H1 (cell line): ENCODE results near the gene MPPE1. TPM values are rescaled to one million over a fixed set of nuclear protein-coding genes. Genes with fewer than 3 reads are reported as not detected.

Source experiments
- CBX5 ChIP-seq: fragments of 300-800, 300-1000 bp; sonication (generic); IDR thresholded peaks from 2 replicates; pipeline ENCODE4 v1.7.1; 2016; ENCODE audit warnings: antibody characterized with exemption, low read length, low read depth
- CBX8 ChIP-seq: fragments of 300-800, 300-1000 bp; sonication (generic); IDR thresholded peaks from 2 replicates; pipeline ENCODE4 v1.7.1; 2016; ENCODE audit warnings: low read depth, low read length, borderline replicate concordance
- CTCF ChIP-seq, 3 experiments: IDR thresholded peaks; 1 replicate in 2 of 3; 2 replicates in 1 of 3; pipeline versions ENCODE4 v1.5.1 to v1.6.1; 2011; ENCODE audit warnings: low read length in 3 of 3, mild to moderate bottlenecking in 3 of 3, inconsistent platforms in 2 of 3, low read depth in 1 of 3, moderate library complexity in 1 of 3; ENCODE audit not compliant: insufficient read depth in 1 of 3; ENCODE audit errors: control extremely low read depth in 1 of 3
- EZH2 ChIP-seq: fragments of 200-600 bp; sonication (generic); IDR thresholded peaks from 2 replicates; pipeline ENCODE4 v1.7.1; 2012; ENCODE audit warnings: low read depth, mild to moderate bottlenecking, moderate library complexity, low read length, inconsistent platforms; ENCODE audit not compliant: severe bottlenecking
- FOSL1 ChIP-seq: IDR thresholded peaks from 2 replicates; pipeline ENCODE4 v1.6.1; 2011; ENCODE audit warnings: mild to moderate bottlenecking, low read depth, low read length, moderate library complexity; ENCODE audit not compliant: insufficient read depth
- GTF2F1 ChIP-seq: IDR thresholded peaks from 2 replicates; pipeline ENCODE4 v1.6.1; 2012; ENCODE audit warnings: low read depth, low read length, improper control_type of control experiment, borderline replicate concordance
- HDAC2 ChIP-seq, 2 experiments: fragments of 300-600 bp in 1 of 2; sonication (generic) in 1 of 2; IDR thresholded peaks; 2 replicates each; pipeline ENCODE4 v1.6.1; 2011 to 2012; ENCODE audit warnings: low read depth in 2 of 2, low read length in 2 of 2, mild to moderate bottlenecking in 2 of 2, moderate library complexity in 2 of 2, borderline replicate concordance in 1 of 2, inconsistent platforms in 1 of 2
- HDAC6 ChIP-seq: IDR thresholded peaks from one replicate; pipeline ENCODE4 v1.7.1; 2012; ENCODE audit warnings: low read depth, mild to moderate bottlenecking, inconsistent platforms, low read length, moderate library complexity
- JUND ChIP-seq: IDR thresholded peaks from 2 replicates; pipeline ENCODE4 v1.6.1; 2011; ENCODE audit warnings: mild to moderate bottlenecking, improper control_type of control experiment, low read length
- KDM5A ChIP-seq: fragments of 200-600 bp; IDR thresholded peaks from 2 replicates; pipeline ENCODE4 v1.7.1; 2012; ENCODE audit warnings: mild to moderate bottlenecking, low read length, inconsistent platforms, mixed read lengths
- RAD21 ChIP-seq, 2 experiments: IDR thresholded peaks in 1 of 2; conservative IDR thresholded peaks in 1 of 2; 2 replicates each; pipeline ENCODE4 v1.6.1; 2011; ENCODE audit warnings: low read depth in 2 of 2, low read length in 2 of 2, improper control_type of control experiment in 1 of 2, inconsistent platforms in 1 of 2, mild to moderate bottlenecking in 1 of 2, moderate library complexity in 1 of 2
- RNF2 ChIP-seq: fragments of 200-900, 300-1000 bp; sonication (generic); IDR thresholded peaks from 2 replicates; pipeline ENCODE4 v1.7.1; 2016; ENCODE audit warnings: borderline replicate concordance, low read depth, mild to moderate bottlenecking, antibody characterized with exemption, low read length; ENCODE audit not compliant: poor library complexity, severe bottlenecking; ENCODE audit errors: missing control alignments
- SIX5 ChIP-seq: IDR thresholded peaks from 2 replicates; pipeline ENCODE4 v1.6.1; 2011; ENCODE audit warnings: mild to moderate bottlenecking, low read depth, low read length
- SP4 ChIP-seq: IDR thresholded peaks from 2 replicates; pipeline ENCODE4 v1.6.1; 2012; ENCODE audit warnings: low read length, inconsistent platforms
- YY1 ChIP-seq: IDR thresholded peaks from 2 replicates; pipeline ENCODE4 v1.6.1; 2011; ENCODE audit warnings: low read depth, mild to moderate bottlenecking, low read length
- polyA plus RNA-seq, 7 experiments: library from polyadenylated mRNA; depleted of rRNA in 3 of 7; stranded (reverse) in 5 of 7; unstranded in 2 of 7; fragments of >200 nt in 5 of 7; fragments of 200-250 nt in 2 of 7; gene quantifications; 1 replicate in 5 of 7; 2 replicates in 1 of 7; 4 replicates in 1 of 7; pipeline versions ENCODE4 v1.2.1 to v1.2.3, GENCODE V29; 2011 to 2013; ENCODE audit warnings: missing spikeins in 2 of 7, mixed read lengths in 2 of 7
- total RNA-seq: library from RNA; stranded (reverse); fragmentation: NEBNext Ultra II Directional; extraction: Animal tissue kit (Norgen Biotek cat#: 25700); gene quantifications from 2 replicates; pipeline ENCODE4 v1.2.1, GENCODE V29; 2021
- TF ChIP-seq, protein P1 (sequence below): IDR thresholded peaks from 2 replicates; pipeline ENCODE4 v1.6.1; 2012; ENCODE audit warnings: inconsistent platforms

The MPPE1 gene
- total and polyA plus RNA-seq, 2 of the 8 experiments (the other 6 are each of a cell fraction or from before 2014, with no cell fraction given): 13.7 to 20.9 TPM

GRCh38 chr18:11956371-11957308, 48.5 kb upstream of the MPPE1 start (continued):
- TF ChIP-seq GTF2F1: no peak
- TF ChIP-seq YY1: no peak
- TF ChIP-seq, protein P1, sequence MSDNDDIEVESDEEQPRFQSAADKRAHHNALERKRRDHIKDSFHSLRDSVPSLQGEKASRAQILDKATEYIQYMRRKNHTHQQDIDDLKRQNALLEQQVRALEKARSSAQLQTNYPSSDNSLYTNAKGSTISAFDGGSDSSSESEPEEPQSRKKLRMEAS: peak; percentile 33; the same call in 1 of the 2 replicates
- no peak for TF ChIP-seq CBX5
- peak; percentile 47; the same call in 1 of the 2 replicates for TF ChIP-seq JUND
- TF ChIP-seq KDM5A: no peak
- TF ChIP-seq SIX5: no peak
- TF ChIP-seq SP4: no peak
- TF ChIP-seq CBX8: no peak
- TF ChIP-seq CTCF (IDR thresholded peaks at IDR 0.05; ENCODE audit: control extremely low read depth in 1 of 3, insufficient read depth in 1 of 3, low read depth in 1 of 3, low read length in 3 of 3): peak in 1 of 3 experiments; percentile 28; a peak in 1 of 4 replicates
- no peak for TF ChIP-seq EZH2
- TF ChIP-seq RNF2: no peak
- TF ChIP-seq RAD21 (IDR thresholded peaks at IDR 0.05 in 1 of 2, conservative IDR thresholded peaks at IDR 0.05 in 1 of 2; ENCODE audit: low read depth in 2 of 2, low read length in 2 of 2): no peak
- no peak for TF ChIP-seq HDAC2 (IDR thresholded peaks at IDR 0.05; ENCODE audit: borderline replicate concordance in 1 of 2, low read depth in 2 of 2, low read length in 2 of 2)
- TF ChIP-seq HDAC6: no peak
- TF ChIP-seq FOSL1: no peak
